Measurements from ENCODE around the gene INTS11.

DNA sequence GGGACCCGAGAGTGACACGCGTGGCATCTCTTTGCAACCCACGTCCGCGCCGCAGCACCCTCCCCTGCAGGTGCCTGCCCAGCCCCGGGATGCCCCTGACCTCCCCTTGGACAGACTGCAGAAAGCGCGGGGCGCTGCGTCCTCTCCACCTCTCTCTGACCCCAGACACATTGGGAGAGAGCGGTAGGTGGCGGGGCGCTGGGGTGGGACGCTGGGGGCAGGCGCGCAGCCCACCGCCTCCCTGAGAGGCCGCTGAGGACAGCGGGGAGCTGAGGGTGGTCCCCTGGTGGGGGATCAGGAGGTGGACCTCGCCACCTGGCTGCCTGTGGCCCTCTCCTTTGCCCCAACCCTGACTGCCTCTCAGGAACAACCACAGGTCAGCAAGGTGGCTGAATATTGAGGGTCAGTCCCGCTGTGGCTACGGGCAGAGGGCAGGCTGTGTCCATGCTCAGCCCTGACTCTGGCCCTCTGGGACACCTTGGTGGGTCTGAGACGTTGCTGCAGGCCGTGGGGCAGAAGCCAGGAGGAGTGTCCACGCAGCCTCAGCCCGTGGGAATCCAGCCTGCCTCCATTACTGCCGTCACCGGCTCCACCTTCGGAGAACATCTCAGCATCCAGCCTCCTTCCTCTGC, 50.0 kb downstream of the INTS11 start:
- TF ChIP-seq, protein P1, sequence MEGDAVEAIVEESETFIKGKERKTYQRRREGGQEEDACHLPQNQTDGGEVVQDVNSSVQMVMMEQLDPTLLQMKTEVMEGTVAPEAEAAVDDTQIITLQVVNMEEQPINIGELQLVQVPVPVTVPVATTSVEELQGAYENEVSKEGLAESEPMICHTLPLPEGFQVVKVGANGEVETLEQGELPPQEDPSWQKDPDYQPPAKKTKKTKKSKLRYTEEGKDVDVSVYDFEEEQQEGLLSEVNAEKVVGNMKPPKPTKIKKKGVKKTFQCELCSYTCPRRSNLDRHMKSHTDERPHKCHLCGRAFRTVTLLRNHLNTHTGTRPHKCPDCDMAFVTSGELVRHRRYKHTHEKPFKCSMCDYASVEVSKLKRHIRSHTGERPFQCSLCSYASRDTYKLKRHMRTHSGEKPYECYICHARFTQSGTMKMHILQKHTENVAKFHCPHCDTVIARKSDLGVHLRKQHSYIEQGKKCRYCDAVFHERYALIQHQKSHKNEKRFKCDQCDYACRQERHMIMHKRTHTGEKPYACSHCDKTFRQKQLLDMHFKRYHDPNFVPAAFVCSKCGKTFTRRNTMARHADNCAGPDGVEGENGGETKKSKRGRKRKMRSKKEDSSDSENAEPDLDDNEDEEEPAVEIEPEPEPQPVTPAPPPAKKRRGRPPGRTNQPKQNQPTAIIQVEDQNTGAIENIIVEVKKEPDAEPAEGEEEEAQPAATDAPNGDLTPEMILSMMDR (IDR thresholded peaks at IDR 0.05; ENCODE audit: low read length), result no peak
- no peak for TF ChIP-seq EZH2 (IDR thresholded peaks at IDR 0.05; ENCODE audit: borderline replicate concordance, low read length)

All from OCI-LY1 (cell line).